B cell (primary cell): ENCODE results near the gene SLC48A1. TPM values are rescaled to one million over a fixed set of nuclear protein-coding genes. Genes with fewer than 3 reads are reported as not detected.

Experiments used
- ATAC-seq: fragments of 200-7000 bp; cut with Tn5 transposase; one replicate; pipeline ENCODE4 v1.10.0; 2021; ENCODE audit warnings: low read depth, mild to moderate bottlenecking, moderate number of reproducible peaks, moderate library complexity
- CTCF ChIA-PET: fragments of 350-600 bp; sonication (Branson Sonifier 250); formaldehyde crosslinking; loops from one replicate; lab custom pipeline; 2021; ENCODE audit warnings: antibody characterized with exemption, inconsistent platforms; lab: Charles Lee
- POLR2A ChIA-PET: fragments of 350-600 bp; sonication (Branson Sonifier 250); formaldehyde crosslinking; loops from one replicate; lab custom pipeline; 2021; ENCODE audit warnings: antibody characterized with exemption; lab: Charles Lee
- DNase-seq: peaks from one replicate; pipeline ENCODE4 v3.0.0; 2013
- H2AFZ ChIP-seq: 2 replicates; pipeline ENCODE4 v1.6.1; 2012; ENCODE audit warnings: mild to moderate bottlenecking, low read depth, low read length; ENCODE audit not compliant: insufficient read depth, poor library complexity, severe bottlenecking
- H3K27ac ChIP-seq, 2 donors: 1 replicate in 1 of 2; 2 replicates in 1 of 2; pipeline ENCODE4 v1.5.1; 2012 to 2013; ENCODE audit warnings: low read length in 2 of 2, mild to moderate bottlenecking in 2 of 2, moderate library complexity in 1 of 2
- H3K27me3 ChIP-seq, 4 experiments: fragments of 200-600 bp in 1 of 4; sonication (generic) in 1 of 4; replicated peaks in 1 of 4; 1 replicate in 2 of 4; 2 replicates in 2 of 4; pipeline versions ENCODE4 v1.6.1 to v1.7.0; 2013 to 2016; ENCODE audit warnings: low read length in 3 of 4, mild to moderate bottlenecking in 2 of 4, mixed read lengths in 1 of 4, moderate library complexity in 1 of 4; ENCODE audit not compliant: insufficient read depth in 4 of 4, control insufficient read depth in 3 of 4; ENCODE audit errors: control extremely low read depth in 1 of 4
- H3K36me3 ChIP-seq, 2 experiments: replicated peaks in 1 of 2; 1 replicate in 1 of 2; 2 replicates in 1 of 2; pipeline versions ENCODE4 v1.6.1 to v1.7.1; 2013; ENCODE audit warnings: low read length in 1 of 2; ENCODE audit not compliant: insufficient read depth in 2 of 2, control insufficient read depth in 1 of 2; ENCODE audit errors: control extremely low read depth in 1 of 2, extremely low read depth in 1 of 2
- H3K4me1 ChIP-seq, 2 donors: fragments of 200-600 bp in 1 of 2; sonication (generic) in 1 of 2; 1 replicate in 1 of 2; 2 replicates in 1 of 2; pipeline versions ENCODE4 v1.5.1 to v1.6.1; 2013 to 2017; ENCODE audit warnings: low read length in 2 of 2; ENCODE audit not compliant: control insufficient read depth in 2 of 2, insufficient read depth in 2 of 2
- H3K4me2 ChIP-seq: replicated peaks from 2 replicates; pipeline ENCODE3; 2012; ENCODE audit warnings: mild to moderate bottlenecking, low read depth, low read length; ENCODE audit not compliant: poor library complexity, severe bottlenecking
- H3K4me3 ChIP-seq, 5 experiments: fragments of 200-600 bp in 1 of 5; sonication (generic) in 1 of 5; 1 replicate in 3 of 5; 2 replicates in 2 of 5; pipeline versions ENCODE4 v1.5.1 to v1.7.0; 2011 to 2016; ENCODE audit warnings: low read length in 4 of 5, mild to moderate bottlenecking in 4 of 5, low read depth in 2 of 5, control low read depth in 1 of 5, moderate library complexity in 1 of 5; ENCODE audit not compliant: insufficient read depth in 1 of 5; ENCODE audit errors: control extremely low read depth in 1 of 5, extremely low read depth in 1 of 5
- H3K79me2 ChIP-seq: fragments of 200-600 bp; sonication (generic); one replicate; pipeline ENCODE4 v1.6.0; 2016; ENCODE audit warnings: low read length; ENCODE audit not compliant: control insufficient read depth, insufficient read depth
- H3K9ac ChIP-seq: fragments of 200-600 bp; sonication (generic); 2 replicates; pipeline ENCODE4 v1.6.1; 2017; ENCODE audit warnings: mild to moderate bottlenecking, low read length, moderate library complexity
- H3K9me3 ChIP-seq, 3 donors: one replicate each; pipeline versions ENCODE4 v1.6.1 to v1.7.1; 2013; ENCODE audit warnings: low read length in 2 of 3; ENCODE audit not compliant: control insufficient read depth in 2 of 3, insufficient read depth in 1 of 3; ENCODE audit errors: control extremely low read depth in 1 of 3
- H4K20me1 ChIP-seq: 2 replicates; pipeline ENCODE4 v1.6.0; 2012; ENCODE audit warnings: mild to moderate bottlenecking, low read length; ENCODE audit not compliant: insufficient read depth, control insufficient read depth, poor library complexity, severe bottlenecking
- H3K27ac Mint-ChIP-seq: one replicate; pipeline ENCODE4 v1.8.0; 2021; ENCODE audit warnings: mixed read lengths
- H3K27me3 Mint-ChIP-seq: one replicate; pipeline ENCODE4 v1.8.0; 2021; ENCODE audit warnings: mixed read lengths
- H3K4me1 Mint-ChIP-seq: one replicate; pipeline ENCODE4 v1.8.0; 2021; ENCODE audit warnings: mixed read lengths
- H3K4me3 Mint-ChIP-seq: one replicate; pipeline ENCODE4 v1.8.0; 2021; ENCODE audit warnings: mixed read lengths
- H3K9me3 Mint-ChIP-seq: one replicate; pipeline ENCODE4 v1.8.0; 2022; ENCODE audit warnings: mixed read lengths; ENCODE audit not compliant: insufficient read depth
- EZH2 ChIP-seq: IDR thresholded peaks from 2 replicates; pipeline ENCODE4 v1.6.1; 2012; ENCODE audit warnings: borderline replicate concordance, low read depth, mild to moderate bottlenecking, moderate library complexity, low read length; ENCODE audit not compliant: insufficient read depth, poor library complexity, severe bottlenecking
- WGBS: methylation state at CpG from one replicate; pipeline ENCODE4 v1.1.5; 2013; ENCODE audit warnings: missing lambda C conversion rate; ENCODE audit not compliant: insufficient coverage; 5-methylcytosine and 5-hydroxymethylcytosine counted together
- intact Hi-C: fragments of 100-400 bp; cut with micrococcal nuclease; formaldehyde crosslinking; loops from one replicate; pipeline ENCODE4 v1.10.0; 2022
- polyA plus RNA-seq: library from polyadenylated mRNA; depleted of rRNA; stranded (reverse); fragments of >200 nt; gene quantifications from 2 replicates; pipeline ENCODE4 v1.2.3, GENCODE V29; 2012
- total RNA-seq, 2 donors: library from RNA; stranded (reverse); fragments of 120-200 nt in 1 of 2; gene quantifications; 1 replicate in 1 of 2; 2 replicates in 1 of 2; pipeline versions ENCODE4 v1.2.3 to v1.2.4, GENCODE V29; 2013 to 2022
- TF ChIP-seq, protein P1 (sequence below): fragments of 200-600 bp; IDR thresholded peaks from one replicate; pipeline ENCODE4 v1.8.0; 2022; ENCODE audit warnings: antibody characterized with exemption, mild to moderate bottlenecking

Gene SLC48A1
- total and polyA plus RNA-seq, 2 donors (not counting 1 experiment from before 2014, with no cell fraction given) = 8.0 to 20.0 TPM

DNA sequence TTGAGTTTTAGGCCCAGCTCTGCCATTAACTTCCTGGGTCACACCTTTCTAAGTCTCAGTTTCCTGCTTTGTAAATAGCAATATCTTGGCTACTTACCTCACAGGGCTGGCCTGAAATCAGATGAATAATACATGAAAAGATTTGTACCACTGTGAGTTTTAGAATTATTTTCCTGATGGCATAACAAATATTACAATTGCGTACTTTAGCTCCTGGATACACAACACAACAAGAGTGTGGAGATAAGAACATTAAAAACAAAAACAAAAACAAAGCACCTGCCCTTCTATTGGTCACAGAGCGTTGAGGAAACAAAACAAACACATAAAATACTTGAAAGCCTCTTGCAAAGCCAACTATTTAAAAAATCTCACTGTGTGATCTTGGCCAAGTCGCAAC lies 51.6 kb downstream of the SLC48A1 start:
- H3K4me3 Mint-ChIP-seq = no peak overlapping the region
- Histone ChIP-seq H3K4me1 (peaks cover 18 to 27% of the 10 kb centered on the region in 2 donors), H4K20me1 (no peaks in the 10 kb centered on the region), H2AFZ (peak overlapping the region; percentile 20), H3K4me3 (no peak overlapping the region), H3K79me2 (peaks cover 9% of the 10 kb centered on the region), H3K27ac (no peak overlapping the region), H3K4me2 (no peak overlapping the region), H3K9ac (no peak overlapping the region), H3K36me3 (no peaks in the 10 kb centered on the region), H3K9me3 (no peaks in the 10 kb centered on the region), H3K27me3 (no peaks in the 10 kb centered on the region)
- intact Hi-C loops = no loop called here
- H3K27me3 Mint-ChIP-seq = no peaks in the 10 kb centered on the region
- peaks cover 40% of the 10 kb centered on the region for H3K4me1 Mint-ChIP-seq
- H3K27ac Mint-ChIP-seq = no peak overlapping the region
- POLR2A ChIA-PET = interaction anchor here (1.1 to 1.6 kb wide), 3 partner anchors 8 to 17 kb away, joined by 4 to 7 read pairs (median 4); no protein-coding TSS in a partner anchor
- CTCF ChIA-PET = interaction anchor here (1.1 to 2.3 kb wide), 5 partner anchors 9 to 80 kb away, joined by 3 to 11 read pairs (median 4); no protein-coding TSS in a partner anchor
- DNase-seq (no peak), ATAC-seq (no peak)
- no peak for TF ChIP-seq EZH2
- TF ChIP-seq, protein P1, sequence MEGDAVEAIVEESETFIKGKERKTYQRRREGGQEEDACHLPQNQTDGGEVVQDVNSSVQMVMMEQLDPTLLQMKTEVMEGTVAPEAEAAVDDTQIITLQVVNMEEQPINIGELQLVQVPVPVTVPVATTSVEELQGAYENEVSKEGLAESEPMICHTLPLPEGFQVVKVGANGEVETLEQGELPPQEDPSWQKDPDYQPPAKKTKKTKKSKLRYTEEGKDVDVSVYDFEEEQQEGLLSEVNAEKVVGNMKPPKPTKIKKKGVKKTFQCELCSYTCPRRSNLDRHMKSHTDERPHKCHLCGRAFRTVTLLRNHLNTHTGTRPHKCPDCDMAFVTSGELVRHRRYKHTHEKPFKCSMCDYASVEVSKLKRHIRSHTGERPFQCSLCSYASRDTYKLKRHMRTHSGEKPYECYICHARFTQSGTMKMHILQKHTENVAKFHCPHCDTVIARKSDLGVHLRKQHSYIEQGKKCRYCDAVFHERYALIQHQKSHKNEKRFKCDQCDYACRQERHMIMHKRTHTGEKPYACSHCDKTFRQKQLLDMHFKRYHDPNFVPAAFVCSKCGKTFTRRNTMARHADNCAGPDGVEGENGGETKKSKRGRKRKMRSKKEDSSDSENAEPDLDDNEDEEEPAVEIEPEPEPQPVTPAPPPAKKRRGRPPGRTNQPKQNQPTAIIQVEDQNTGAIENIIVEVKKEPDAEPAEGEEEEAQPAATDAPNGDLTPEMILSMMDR = no peak
- H3K9me3 Mint-ChIP-seq = no peaks in the 10 kb centered on the region
- WGBS = no CpG with 5 or more reads among the region's 3 CpGs

DNA sequence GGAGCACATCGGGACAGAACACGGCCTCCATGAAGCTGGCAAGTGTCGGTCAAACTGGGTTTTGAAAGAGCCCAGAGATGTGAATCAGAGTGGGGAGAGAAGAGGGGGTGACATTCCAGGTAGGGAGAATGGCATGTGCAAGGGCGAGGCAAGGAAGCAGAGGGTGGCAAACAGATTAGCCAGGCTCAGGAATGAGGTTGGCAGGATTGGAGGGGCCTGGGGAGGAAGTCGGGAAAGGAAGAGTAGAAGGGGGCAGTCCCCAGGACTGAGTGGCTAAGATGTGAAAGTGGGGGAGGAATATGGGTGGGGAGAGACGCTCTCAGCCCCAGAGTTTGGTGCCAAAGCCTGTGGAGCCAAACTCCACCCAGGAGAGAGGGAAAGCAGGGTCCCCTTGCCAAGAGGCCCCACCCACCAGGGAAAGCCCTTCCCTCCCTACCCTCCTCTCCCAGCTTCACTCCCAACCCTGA lies 52.2 kb downstream of the SLC48A1 start:
- Histone ChIP-seq H3K4me2 (no peak overlapping the region), H4K20me1 (no peaks in the 10 kb centered on the region), H3K4me1 (peaks cover 17 to 26% of the 10 kb centered on the region in 2 donors), H3K36me3 (no peaks in the 10 kb centered on the region), H2AFZ (no peak overlapping the region), H3K27me3 (no peaks in the 10 kb centered on the region), H3K9me3 (no peaks in the 10 kb centered on the region), H3K79me2 (peaks cover 6% of the 10 kb centered on the region), H3K9ac (no peak overlapping the region), H3K4me3 (no peak overlapping the region), H3K27ac (no peak overlapping the region)
- CTCF ChIA-PET = interaction anchor here (1.3 to 2.3 kb wide), 3 partner anchors 9 to 81 kb away, joined by 3 to 11 read pairs (median 7); no protein-coding TSS in a partner anchor
- 90% methylated on average over 5 of the region's 6 CpGs for WGBS
- Mint-ChIP-seq H3K27me3 (no peaks in the 10 kb centered on the region), H3K9me3 (no peaks in the 10 kb centered on the region), H3K4me1 (peaks cover 38% of the 10 kb centered on the region), H3K27ac (no peak overlapping the region), H3K4me3 (no peak overlapping the region)
- TF ChIP-seq, protein P1 = no peak
- no peak for TF ChIP-seq EZH2
- POLR2A ChIA-PET = interaction anchor here (1.6 kb wide), 1 partner anchor 17 kb away, joined by 4 read pairs; no protein-coding TSS in a partner anchor
- DNase-seq (no peak), ATAC-seq (no peak)
- intact Hi-C loops = no loop called here
